ENCODE data around the gene MSANTD2. TPM values are rescaled to one million over a fixed set of nuclear protein-coding genes. Genes with fewer than 3 reads are reported as not detected.

The MSANTD2 gene
- total and polyA plus RNA-seq, 9 of the 15 experiments (the other 6 are each of a cell fraction or from before 2014, with no cell fraction given) = 1.3 to 9.9 (median 5.3) TPM

DNA sequence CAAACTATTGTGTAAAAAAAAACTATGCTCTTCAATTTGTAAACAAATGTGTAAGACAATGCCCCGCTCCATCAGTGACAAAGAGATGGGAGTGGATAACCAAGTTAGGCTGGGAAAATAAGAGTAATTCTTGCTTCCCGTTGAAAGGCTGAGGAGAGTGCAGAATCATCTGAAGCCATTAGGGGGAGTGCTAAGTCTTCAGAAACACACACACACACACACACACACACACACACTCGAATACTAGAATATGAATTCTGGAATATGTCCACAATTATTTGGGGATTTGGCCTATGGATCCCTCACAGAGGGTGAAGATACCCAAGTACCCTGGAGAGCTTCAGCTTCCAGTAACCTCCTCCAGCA, 37.3 kb upstream of the MSANTD2 start:
- DNase-seq (ENCODE audit: extremely low read depth in 1 of 4, low spot score in 3 of 4) (peak; percentile 56 to 67 (median 64)), ATAC-seq (peak; percentile 84), FAIRE-seq (peak; percentile 52)
- Histone ChIP-seq H2AFZ (ENCODE audit: low read depth, low read length) (no peak overlapping the region), H3K9me3 (replicated peaks; ENCODE audit: control insufficient read depth, insufficient read depth, low read depth, low read length) (no peaks in the 10 kb centered on the region), H4K20me1 (replicated peaks; ENCODE audit: control insufficient read depth, insufficient read depth, low read length) (no peaks in the 10 kb centered on the region), H3K4me1 (replicated peaks in 1 of 2; ENCODE audit: control insufficient read depth in 2 of 2, insufficient read depth in 2 of 2, low read length in 2 of 2) (peaks cover 0 to 10% of the 10 kb centered on the region in 2 experiments; a peak in 2 of 5 replicates), H3K27ac (ENCODE audit: extremely low read depth, low read depth, low read length) (no peak overlapping the region), H3K9me1 (ENCODE audit: control insufficient read depth, insufficient read depth, low read length) (no peaks in the 10 kb centered on the region), H3K79me2 (ENCODE audit: control insufficient read depth, insufficient read depth, low read length) (no peaks in the 10 kb centered on the region), H3K9ac (ENCODE audit: insufficient read depth in 1 of 2, low read depth in 2 of 2, low read length in 2 of 2) (no peak overlapping the region), H3K4me3 (no peak overlapping the region), H3K27me3 (ENCODE audit: control insufficient read depth in 2 of 2, insufficient read depth in 2 of 2, low read length in 2 of 2) (peaks cover 44 to 51% of the 10 kb centered on the region in 2 experiments), H3K36me3 (ENCODE audit: control insufficient read depth, insufficient read depth, low read length) (no peaks in the 10 kb centered on the region), H3K4me2 (ENCODE audit: insufficient read depth, low read length) (no peak overlapping the region)
- BruUV-seq (replicated peaks) = no TSS peak
- in situ Hi-C loops (cut with MboI) = loop anchor here (5.0 to 25.0 kb wide), 2 partner anchors 165 to 425 kb away; partner anchors contain the start of genes OR8B4, SIAE and SPA17
- intact Hi-C loops (cut with micrococcal nuclease) = loop anchor here (1.0 to 2.0 kb wide), 6 partner anchors 29 to 423 kb away; no protein-coding TSS in a partner anchor
- CTCF ChIA-PET (ENCODE audit: low intra/inter-chr PET ratio) = interaction anchor here (0.6 to 2.5 kb wide), 13 partner anchors 28 to 766 kb away, joined by 3 to 35 read pairs (median 6); partner anchors contain the start of genes ESAM, SIAE and SPA17
- POLR2A ChIA-PET = interaction anchor here (0.8 kb wide), 1 partner anchor 9 kb away, joined by 3 read pairs; no protein-coding TSS in a partner anchor
- WGBS (ENCODE audit: insufficient coverage, low coverage, missing lambda C conversion rate) = 2% methylated on average over 3 of the region's 3 CpGs
- no peak for TF ChIP-seq ZNF695 (CRISPR knock-in tag; IDR thresholded peaks at IDR 0.05)
- TF ChIP-seq ARID2 (IDR thresholded peaks at IDR 0.05) = 0 out of 2 replicates have a peak, but pooled peaks have one; percentile 40
- TF ChIP-seq ZNF408 (CRISPR knock-in tag; IDR thresholded peaks at IDR 0.05; ENCODE audit: low read depth) = no peak
- TF ChIP-seq, protein P1, sequence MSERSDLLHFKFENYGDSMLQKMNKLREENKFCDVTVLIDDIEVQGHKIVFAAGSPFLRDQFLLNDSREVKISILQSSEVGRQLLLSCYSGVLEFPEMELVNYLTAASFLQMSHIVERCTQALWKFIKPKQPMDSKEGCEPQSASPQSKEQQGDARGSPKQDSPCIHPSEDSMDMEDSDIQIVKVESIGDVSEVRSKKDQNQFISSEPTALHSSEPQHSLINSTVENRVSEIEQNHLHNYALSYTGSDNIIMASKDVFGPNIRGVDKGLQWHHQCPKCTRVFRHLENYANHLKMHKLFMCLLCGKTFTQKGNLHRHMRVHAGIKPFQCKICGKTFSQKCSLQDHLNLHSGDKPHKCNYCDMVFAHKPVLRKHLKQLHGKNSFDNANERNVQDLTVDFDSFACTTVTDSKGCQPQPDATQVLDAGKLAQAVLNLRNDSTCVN (CRISPR knock-in tag; IDR thresholded peaks at IDR 0.05) = 0 out of 2 replicates have a peak, but pooled peaks have one; percentile 8
- TF ChIP-seq, protein P2, sequence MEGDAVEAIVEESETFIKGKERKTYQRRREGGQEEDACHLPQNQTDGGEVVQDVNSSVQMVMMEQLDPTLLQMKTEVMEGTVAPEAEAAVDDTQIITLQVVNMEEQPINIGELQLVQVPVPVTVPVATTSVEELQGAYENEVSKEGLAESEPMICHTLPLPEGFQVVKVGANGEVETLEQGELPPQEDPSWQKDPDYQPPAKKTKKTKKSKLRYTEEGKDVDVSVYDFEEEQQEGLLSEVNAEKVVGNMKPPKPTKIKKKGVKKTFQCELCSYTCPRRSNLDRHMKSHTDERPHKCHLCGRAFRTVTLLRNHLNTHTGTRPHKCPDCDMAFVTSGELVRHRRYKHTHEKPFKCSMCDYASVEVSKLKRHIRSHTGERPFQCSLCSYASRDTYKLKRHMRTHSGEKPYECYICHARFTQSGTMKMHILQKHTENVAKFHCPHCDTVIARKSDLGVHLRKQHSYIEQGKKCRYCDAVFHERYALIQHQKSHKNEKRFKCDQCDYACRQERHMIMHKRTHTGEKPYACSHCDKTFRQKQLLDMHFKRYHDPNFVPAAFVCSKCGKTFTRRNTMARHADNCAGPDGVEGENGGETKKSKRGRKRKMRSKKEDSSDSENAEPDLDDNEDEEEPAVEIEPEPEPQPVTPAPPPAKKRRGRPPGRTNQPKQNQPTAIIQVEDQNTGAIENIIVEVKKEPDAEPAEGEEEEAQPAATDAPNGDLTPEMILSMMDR (IDR thresholded peaks at IDR 0.05 in 2 of 3, conservative IDR thresholded peaks at IDR 0.05 in 1 of 3; ENCODE audit: insufficient read depth in 2 of 3, low read depth in 1 of 3, low read length in 3 of 3) = peak; percentile 56 to 78 (median 76); a peak in 5 of 6 replicates
- TF ChIP-seq HNRNPL (IDR thresholded peaks at IDR 0.05; ENCODE audit: low read depth, low read length) = no peak
- no peak for TF ChIP-seq SIRT6 (IDR thresholded peaks at IDR 0.05; ENCODE audit: low read depth, low read length)
- TF ChIP-seq, protein P3, sequence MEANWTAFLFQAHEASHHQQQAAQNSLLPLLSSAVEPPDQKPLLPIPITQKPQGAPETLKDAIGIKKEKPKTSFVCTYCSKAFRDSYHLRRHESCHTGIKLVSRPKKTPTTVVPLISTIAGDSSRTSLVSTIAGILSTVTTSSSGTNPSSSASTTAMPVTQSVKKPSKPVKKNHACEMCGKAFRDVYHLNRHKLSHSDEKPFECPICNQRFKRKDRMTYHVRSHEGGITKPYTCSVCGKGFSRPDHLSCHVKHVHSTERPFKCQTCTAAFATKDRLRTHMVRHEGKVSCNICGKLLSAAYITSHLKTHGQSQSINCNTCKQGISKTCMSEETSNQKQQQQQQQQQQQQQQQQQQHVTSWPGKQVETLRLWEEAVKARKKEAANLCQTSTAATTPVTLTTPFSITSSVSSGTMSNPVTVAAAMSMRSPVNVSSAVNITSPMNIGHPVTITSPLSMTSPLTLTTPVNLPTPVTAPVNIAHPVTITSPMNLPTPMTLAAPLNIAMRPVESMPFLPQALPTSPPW (CRISPR knock-in tag; IDR thresholded peaks at IDR 0.05) = peak; percentile 28; the same call in 1 of the 2 replicates
- no peak for TF ChIP-seq CBX8 (IDR thresholded peaks at IDR 0.05; ENCODE audit: borderline replicate concordance, extremely low read depth, low read depth, low read length, poor library complexity, severe bottlenecking)
- TF ChIP-seq CC2D1A (IDR thresholded peaks at IDR 0.05) = 0 out of 2 replicates have a peak, but pooled peaks have one; percentile 45
- peak; percentile 42 for TF ChIP-seq NFE2 (IDR thresholded peaks at IDR 0.05; ENCODE audit: low read depth)
- TF ChIP-seq, protein P4, sequence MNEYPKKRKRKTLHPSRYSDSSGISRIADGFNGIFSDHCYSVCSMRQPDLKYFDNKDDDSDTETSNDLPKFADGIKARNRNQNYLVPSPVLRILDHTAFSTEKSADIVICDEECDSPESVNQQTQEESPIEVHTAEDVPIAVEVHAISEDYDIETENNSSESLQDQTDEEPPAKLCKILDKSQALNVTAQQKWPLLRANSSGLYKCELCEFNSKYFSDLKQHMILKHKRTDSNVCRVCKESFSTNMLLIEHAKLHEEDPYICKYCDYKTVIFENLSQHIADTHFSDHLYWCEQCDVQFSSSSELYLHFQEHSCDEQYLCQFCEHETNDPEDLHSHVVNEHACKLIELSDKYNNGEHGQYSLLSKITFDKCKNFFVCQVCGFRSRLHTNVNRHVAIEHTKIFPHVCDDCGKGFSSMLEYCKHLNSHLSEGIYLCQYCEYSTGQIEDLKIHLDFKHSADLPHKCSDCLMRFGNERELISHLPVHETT (CRISPR knock-in tag; conservative IDR thresholded peaks at IDR 0.05 in 1 of 2, IDR thresholded peaks at IDR 0.05 in 1 of 2) = 0 out of 4 replicates have a peak, but pooled peaks of 1 of the 2 experiments have one; percentile 30
- TF ChIP-seq RAD21 (CRISPR knock-in tag; conservative IDR thresholded peaks at IDR 0.05 in 1 of 2, IDR thresholded peaks at IDR 0.05 in 1 of 2) = peak; percentile 59 to 85
